Kasumi-1 (cell line): ENCODE results near the gene AOC2.

Experiments
- DNase-seq, 2 experiments: peaks; one replicate each; lab custom pipeline; 2025; lab: John Stamatoyannopoulos, UW

The AOC2 gene

DNA sequence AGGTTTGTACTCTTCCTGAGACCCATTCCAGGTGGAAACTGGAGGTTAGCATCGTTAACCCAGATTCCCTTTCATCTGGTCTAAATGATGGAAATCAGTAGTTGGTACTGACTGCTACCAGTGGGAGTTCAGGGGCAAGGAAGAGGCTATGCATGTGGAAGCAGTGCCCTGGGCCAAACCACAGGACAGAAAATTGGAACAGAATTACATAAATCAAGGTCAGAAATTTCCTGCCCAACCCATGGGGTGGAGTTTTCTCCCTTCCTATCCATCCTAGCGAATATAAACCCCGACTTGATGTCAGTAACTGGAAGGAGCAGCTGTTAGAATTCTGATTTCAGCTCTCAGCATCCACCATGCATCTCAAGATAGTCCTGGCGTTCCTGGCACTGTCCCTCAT, at the start of gene AOC2:
Gene AOC2, plus strand, starts transcription at position 310 of the 400 bp plus-strand sequence. Its CDS starts 47 bp downstream, at position 357.
- DNase-seq, result no peak

DNA sequence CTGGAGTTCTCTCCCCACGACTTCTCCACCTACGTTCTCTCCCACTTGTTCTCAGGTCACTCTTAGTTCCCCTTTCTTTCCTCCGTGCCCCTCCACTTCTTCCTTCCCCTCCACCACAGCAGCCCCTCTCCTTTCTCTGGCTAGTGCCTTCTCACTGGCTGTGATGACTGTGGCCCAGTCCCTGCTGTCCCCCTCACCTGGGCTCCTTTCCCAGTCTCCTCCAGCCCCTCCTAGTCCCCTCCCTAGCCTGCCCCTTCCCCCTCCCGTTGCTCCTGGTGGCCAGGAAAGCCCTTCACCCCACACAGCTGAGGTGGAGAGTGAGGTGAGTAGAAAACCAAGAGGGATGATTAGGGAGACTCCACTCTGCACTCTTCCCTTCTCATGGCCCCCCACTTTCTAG, 49.3 kb upstream of the AOC2 start:
- peak; percentile 15 to 33 for DNase-seq

GRCh38 chr17:42795465-42795864, 48.9 kb upstream of the AOC2 start:
- no peak for DNase-seq

GRCh38 chr17:42796066-42796758, 48.2 kb upstream of the AOC2 start:
- DNase-seq, result no peak

GRCh38 chr17:42797067-42798007, 47.0 kb upstream of the AOC2 start:
- no peak for DNase-seq

DNA sequence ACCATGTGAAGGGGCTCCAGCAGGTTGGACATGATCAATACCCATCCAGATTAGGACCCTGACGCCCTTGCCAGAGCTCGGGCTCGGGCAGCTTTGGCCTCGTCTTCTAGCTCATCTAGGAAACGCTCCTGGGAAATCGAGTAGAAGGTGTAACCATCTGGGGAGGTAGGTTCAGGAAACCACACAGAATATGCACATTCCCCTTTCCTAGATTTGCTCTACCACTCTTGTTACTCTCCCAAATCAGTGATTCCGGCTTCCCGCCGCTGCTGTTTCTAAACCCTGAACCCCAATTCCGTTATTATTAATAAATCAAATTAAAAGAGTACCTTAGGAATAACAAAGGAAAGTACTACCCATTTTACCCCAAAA, 46.4 kb upstream of the AOC2 start:
- no peak for DNase-seq

DNA sequence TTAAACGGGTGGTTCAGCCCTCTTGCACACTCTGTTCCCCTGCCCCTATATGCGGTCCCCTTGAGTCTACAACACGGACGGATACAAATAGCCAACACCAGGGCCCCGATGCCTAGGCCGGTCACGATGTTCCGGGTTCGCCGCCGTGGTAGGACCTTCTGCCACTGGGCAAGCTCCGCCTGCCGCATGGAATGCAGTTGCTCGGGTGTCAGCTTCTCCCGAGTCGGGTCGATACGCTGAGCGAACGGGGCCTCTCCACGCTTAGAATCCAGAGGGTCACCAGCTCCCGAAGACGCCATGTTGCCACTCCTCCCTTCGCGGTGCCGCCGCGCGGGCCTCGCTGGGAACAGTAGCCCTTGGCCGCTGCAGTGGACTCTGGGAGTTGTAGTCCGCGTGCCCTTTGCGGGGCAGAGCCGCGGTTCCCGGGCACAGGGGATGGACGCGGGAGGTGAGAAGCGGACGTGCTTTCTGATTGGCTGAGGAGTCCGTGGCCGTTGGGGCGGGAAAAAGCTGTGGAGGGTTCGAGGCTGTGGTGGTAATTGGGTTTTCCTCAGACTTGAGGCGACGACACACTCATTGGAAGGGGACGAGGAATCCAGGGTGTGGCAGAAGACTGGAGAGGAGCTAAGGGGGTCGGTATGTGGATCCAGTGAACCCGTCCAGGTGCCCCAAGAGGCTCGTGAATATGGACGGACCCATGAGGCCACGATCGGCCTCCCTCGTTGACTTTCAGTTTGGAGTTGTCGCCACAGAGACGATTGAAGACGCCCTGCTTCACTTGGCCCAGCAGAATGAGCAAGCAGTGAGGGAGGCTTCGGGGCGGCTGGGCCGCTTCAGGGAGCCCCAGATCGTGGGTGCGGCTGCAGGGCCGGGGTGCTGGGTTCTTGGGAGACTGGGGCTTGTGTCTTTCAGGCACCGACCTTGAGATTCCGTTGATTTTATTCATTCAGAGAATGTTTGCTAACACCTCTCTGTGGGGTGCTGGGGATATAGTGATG, 45.7 kb upstream of the AOC2 start, which contains the start of the genes CNTD1 and COA3:
Gene CNTD1, plus strand, starts transcription at position 479 of the 998 bp plus-strand sequence. Its CDS starts 207 bp downstream, at position 686.
Gene COA3, minus strand, starts transcription at position 322 of the 998 bp plus-strand sequence. Its CDS starts 23 bp downstream, at position 299.
- DNase-seq, result peak; percentile 78 to 84

DNA sequence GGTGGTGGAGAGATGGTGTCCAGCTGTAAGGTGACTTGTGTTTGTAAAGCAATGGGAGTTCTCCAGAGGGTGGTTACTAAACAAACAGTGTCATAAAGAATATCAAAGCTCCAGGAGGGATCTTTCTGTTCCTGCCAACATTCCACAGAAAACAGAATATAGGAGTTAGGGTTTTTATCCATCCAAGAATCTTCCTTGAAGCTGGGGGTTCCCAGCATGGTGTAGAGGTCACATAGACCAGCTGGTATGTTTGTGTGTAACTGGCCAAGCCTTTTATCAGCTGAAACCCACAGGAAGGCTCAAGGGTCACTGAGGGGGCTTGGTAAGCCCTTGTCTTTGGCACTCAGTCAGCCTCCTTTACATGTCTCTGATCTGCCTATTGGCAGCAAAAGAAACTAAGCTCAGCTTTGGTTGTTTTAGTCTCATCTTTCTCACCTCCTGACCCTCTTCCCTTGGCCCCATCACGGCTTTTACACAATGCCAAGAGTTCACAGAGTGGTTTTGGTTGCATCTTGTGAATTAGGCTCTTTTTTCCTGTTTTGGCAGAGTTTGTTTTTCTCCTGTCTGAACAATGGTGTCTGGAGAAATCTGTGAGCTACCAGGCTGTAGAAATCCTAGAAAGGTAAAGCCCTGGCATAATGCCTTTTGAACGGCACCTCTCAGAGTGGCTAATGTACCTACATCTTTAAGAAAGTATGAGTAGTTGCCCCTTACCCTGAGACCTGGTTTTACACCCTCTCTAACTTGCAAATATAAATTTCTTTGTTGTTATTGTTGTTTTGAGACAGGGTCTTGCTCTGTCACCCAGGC, 41.1 kb upstream of the AOC2 start:
- no peak for DNase-seq

- no peak for DNase-seq
Measured at GRCh38 chr17:42804918-42805367, 39.4 kb upstream of the AOC2 start.

DNA sequence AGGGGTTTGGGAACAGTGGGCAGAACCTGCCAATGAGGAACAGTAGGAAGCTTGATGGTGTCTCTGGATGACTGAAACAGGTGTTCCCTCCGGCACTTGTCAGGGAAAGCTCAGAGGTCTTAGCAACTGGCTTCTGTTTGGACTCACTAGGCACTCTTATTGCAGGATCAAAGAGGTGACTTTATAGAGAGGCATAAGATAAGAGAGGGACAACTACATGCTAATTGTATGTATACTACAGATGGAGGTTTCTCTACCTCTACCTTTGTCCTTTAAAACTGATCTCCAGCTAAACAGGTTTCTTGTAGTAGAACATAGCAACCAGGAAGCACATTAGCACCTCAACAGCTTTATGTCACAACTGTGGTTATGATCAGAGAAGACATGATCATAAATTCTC, 38.1 kb upstream of the AOC2 start:
- DNase-seq, result no peak

GRCh38 chr17:42809250-42809649, 35.1 kb upstream of the AOC2 start:
- DNase-seq, result no peak

DNA sequence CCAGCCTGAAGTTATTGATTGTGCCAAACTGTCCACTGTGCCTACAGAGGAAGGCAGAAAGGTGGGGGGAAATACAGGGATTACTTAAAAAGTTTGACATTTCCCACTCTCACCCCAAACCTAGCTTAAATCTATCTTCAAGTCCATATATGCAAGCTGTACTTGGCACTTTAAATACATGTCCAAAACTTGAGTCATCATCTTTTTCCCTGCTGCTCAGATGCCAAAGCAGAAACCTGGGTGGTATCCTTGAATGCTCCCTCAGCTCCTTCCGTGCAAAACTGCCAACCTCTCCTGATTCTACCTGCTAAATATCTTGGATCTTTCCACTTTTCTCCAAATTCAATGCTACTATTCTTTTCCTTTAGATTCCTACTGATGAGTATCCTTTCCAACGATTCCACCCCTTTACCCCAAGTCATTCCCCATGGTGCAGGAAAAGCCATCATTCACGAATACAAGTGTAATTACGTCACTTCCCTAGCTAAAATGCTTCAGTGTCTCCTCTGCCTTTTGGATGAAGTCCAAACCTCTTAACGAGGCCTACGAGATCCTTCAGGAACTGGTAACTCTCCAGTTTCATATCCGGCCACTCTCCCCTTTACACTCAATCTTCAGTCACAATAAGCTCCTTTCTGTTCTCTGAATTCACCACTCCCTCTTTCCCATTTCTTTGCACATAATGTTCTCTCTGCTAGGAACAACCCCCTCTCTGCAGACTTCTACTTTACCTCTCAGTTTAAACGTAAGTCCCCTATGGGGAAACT, 29.6 kb upstream of the AOC2 start:
- DNase-seq, result peak; percentile 26 to 32

DNA sequence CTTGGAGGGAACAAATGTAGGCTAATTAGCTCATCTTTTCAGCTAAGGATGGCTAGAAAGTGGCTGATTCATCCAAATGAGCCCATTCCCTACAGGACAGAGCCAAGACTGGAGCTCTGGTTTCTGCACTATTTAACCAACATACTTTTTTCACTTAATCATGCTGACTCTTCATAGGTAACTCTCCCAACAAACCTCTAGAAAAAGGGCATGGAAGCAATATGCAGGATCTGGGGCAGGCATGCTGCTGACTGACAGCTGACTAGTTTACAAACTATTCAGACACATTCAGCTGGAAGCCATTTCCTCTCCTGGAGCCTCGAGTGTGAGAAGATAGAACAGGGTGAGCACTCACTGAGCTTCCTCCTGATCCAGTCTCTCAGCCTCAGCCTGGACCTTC, 26.5 kb upstream of the AOC2 start:
- no peak for DNase-seq

GRCh38 chr17:42818379-42818778, 26.0 kb upstream of the AOC2 start:
- DNase-seq, result no peak

GRCh38 chr17:42819939-42820535, 24.3 kb upstream of the AOC2 start:
- DNase-seq, result peak; percentile 81 to 85

GRCh38 chr17:42821176-42821575, 23.2 kb upstream of the AOC2 start:
- no peak for DNase-seq

DNA sequence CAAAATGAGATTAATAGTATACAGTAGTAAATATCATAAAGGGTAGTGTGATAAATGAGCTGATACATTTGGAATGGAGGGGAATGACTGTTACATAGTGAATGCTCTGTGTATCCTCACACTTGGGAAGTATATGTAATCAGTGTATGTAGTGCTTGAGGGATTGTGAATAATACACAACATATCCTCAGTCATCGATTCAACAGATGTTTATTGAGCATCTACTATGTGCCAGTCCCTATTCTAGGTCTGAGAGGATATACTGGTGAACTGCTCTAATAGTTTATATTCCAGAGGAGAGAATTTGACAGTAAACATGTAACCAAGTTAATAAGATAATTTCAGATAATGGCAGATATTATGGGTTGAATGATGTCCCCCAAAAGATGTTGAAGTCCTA, 16.9 kb upstream of the AOC2 start:
- no peak for DNase-seq

DNA sequence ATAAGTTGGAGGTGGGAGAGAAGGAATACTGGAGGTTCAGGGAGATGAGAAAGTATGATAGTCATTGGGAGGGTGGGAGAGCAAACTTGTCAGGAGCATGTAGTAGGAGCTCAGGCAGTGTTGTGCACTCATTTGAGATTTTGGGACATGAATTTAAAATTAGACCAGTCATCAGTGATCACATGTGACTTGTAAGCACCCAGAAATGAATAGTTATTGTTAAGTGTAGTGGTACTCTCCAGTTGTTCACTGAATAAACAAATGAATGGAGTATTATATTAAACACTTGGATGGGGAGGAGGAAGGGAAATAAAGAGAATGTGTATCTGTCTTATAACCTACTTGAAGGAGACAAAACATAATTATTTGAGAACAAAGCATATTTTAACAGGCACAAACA, 13.4 kb upstream of the AOC2 start:
- DNase-seq, result no peak

GRCh38 chr17:42832213-42832933, 12.0 kb upstream of the AOC2 start:
- DNase-seq, result no peak
